HCT116 (cell line): Measurements from ENCODE around the gene MYO1G. TPM values are rescaled to one million over a fixed set of nuclear protein-coding genes. Genes with fewer than 3 reads are reported as not detected.
A peak's percentile ranks its signal among the peaks of the same experiment; 100 is the strongest.

Experiments
- ATAC-seq: fragments of 200-7000 bp; cut with Tn5 transposase; 2 replicates; pipeline ENCODE4 v1.9.1; 2020; ENCODE audit warnings: mild to moderate bottlenecking, moderate library complexity
- BruUV-seq: library from RNA; stranded (reverse); fragments of 400-500 nt; replicated peaks from 2 replicates; lab custom pipeline; 2021; lab: Mats Ljungman, UMichigan
- CTCF ChIA-PET: fragments of 300-600 bp; sonication (Branson Sonifier 250); formaldehyde crosslinking; loops from one replicate; lab custom pipeline; 2021; ENCODE audit warnings: antibody characterized with exemption; lab: Charles Lee
- POLR2A ChIA-PET: fragments of 300-600, 350-600 bp; sonication (Branson Sonifier 250); formaldehyde crosslinking; loops from one replicate; lab custom pipeline; 2021; ENCODE audit warnings: antibody characterized with exemption; lab: Charles Lee
- RAD21 ChIA-PET, 2 experiments: fragments of 300-600 bp; sonication (Branson Sonifier 250); formaldehyde crosslinking; loops; one replicate each; lab custom pipeline; 2023; ENCODE audit warnings: low total read pairs in 2 of 2; ENCODE audit not compliant: uncharacterized antibody in 2 of 2, unreplicated experiment in 2 of 2, low non-redundant PET in 1 of 2; lab: Charles Lee
- DNase-seq: peaks from one replicate; pipeline ENCODE4 v3.0.0-alpha.2; 2010; ENCODE audit warnings: low read depth, low spot score
- H2AFZ ChIP-seq: fragments of 200-600 bp; shearing (Covaris generic), sonication (generic); 2 replicates; pipeline ENCODE4 v1.6.1; 2017; ENCODE audit warnings: low read depth, mixed run types, mixed read lengths, antibody characterized with exemption, low read length; ENCODE audit not compliant: poor library complexity, severe bottlenecking
- H3K27ac ChIP-seq: 2 replicates; pipeline ENCODE4 v1.5.1; 2012; ENCODE audit warnings: low read depth, low read length
- H3K27me3 ChIP-seq: fragments of 200-600 bp; sonication (generic); 2 replicates; pipeline ENCODE4 v1.6.1; 2016; ENCODE audit warnings: mixed run types, low read length, mixed read lengths; ENCODE audit not compliant: insufficient read depth
- H3K36me3 ChIP-seq, 2 experiments: fragments of 200-500 bp in 1 of 2; fragments of 200-600 bp in 1 of 2; sonication (Bioruptor generic) in 1 of 2; sonication (generic) in 1 of 2; 2 replicates each; pipeline versions ENCODE4 v1.5.1 to v1.6.1; 2014 to 2016; ENCODE audit warnings: low read length in 2 of 2, inconsistent platforms in 1 of 2, mixed read lengths in 1 of 2, mixed run types in 1 of 2; ENCODE audit not compliant: insufficient read depth in 2 of 2, control insufficient read depth in 1 of 2
- H3K4me1 ChIP-seq, 2 experiments: fragments of 200-600 bp in 1 of 2; sonication (generic) in 1 of 2; 2 replicates each; pipeline versions ENCODE4 v1.5.1 to v1.6.1; 2012 to 2017; ENCODE audit warnings: low read length in 2 of 2, inconsistent platforms in 1 of 2, mild to moderate bottlenecking in 1 of 2, mixed read lengths in 1 of 2, mixed run types in 1 of 2, moderate library complexity in 1 of 2; ENCODE audit not compliant: insufficient read depth in 2 of 2, control insufficient read depth in 1 of 2
- H3K4me2 ChIP-seq: fragments of 200-600 bp; sonication (generic); 2 replicates; pipeline ENCODE4 v1.6.1; 2017; ENCODE audit warnings: mixed run types, low read length, mixed read lengths
- H3K4me3 ChIP-seq, 2 experiments: fragments of 200-600 bp in 1 of 2; sonication (generic) in 1 of 2; replicated peaks in 1 of 2; 2 replicates each; pipeline ENCODE4 v1.5.1; 2011 to 2016; ENCODE audit warnings: low read length in 2 of 2, control low read depth in 1 of 2, low read depth in 1 of 2, mild to moderate bottlenecking in 1 of 2, mixed read lengths in 1 of 2, mixed run types in 1 of 2
- H3K79me2 ChIP-seq: fragments of 200-600 bp; sonication (generic); 2 replicates; pipeline ENCODE4 v1.6.1; 2017; ENCODE audit warnings: mild to moderate bottlenecking, mixed run types, low read length, moderate library complexity, mixed read lengths; ENCODE audit not compliant: insufficient read depth
- H3K9ac ChIP-seq: fragments of 200-600 bp; sonication (generic); 2 replicates; pipeline ENCODE4 v1.6.1; 2016; ENCODE audit warnings: low read length, mixed read lengths
- H3K9me2 ChIP-seq: fragments of 200-600 bp; sonication (generic), shearing (Covaris generic); 2 replicates; pipeline ENCODE4 v1.6.1; 2017; ENCODE audit warnings: mixed run types, mild to moderate bottlenecking, moderate library complexity; ENCODE audit not compliant: insufficient read depth
- H3K9me3 ChIP-seq, 2 experiments: fragments of 200-500 bp in 1 of 2; fragments of 200-600 bp in 1 of 2; sonication (Bioruptor generic) in 1 of 2; sonication (generic) in 1 of 2; 2 replicates each; pipeline ENCODE4 v1.6.1; 2014 to 2017; ENCODE audit warnings: low read length in 2 of 2, mixed read lengths in 2 of 2, inconsistent platforms in 1 of 2, low read depth in 1 of 2, mild to moderate bottlenecking in 1 of 2, mixed run types in 1 of 2, moderate library complexity in 1 of 2; ENCODE audit not compliant: control insufficient read depth in 1 of 2, insufficient read depth in 1 of 2
- H4K20me1 ChIP-seq: fragments of 200-600 bp; sonication (generic), shearing (Covaris generic); 2 replicates; pipeline ENCODE4 v1.6.1; 2017; ENCODE audit warnings: mixed run types, mild to moderate bottlenecking, moderate library complexity; ENCODE audit not compliant: insufficient read depth
- CEBPB ChIP-seq: IDR thresholded peaks from 2 replicates; pipeline ENCODE4 v1.6.1; 2012; ENCODE audit warnings: low read depth
- EZH2 ChIP-seq: fragments of 200-600 bp; sonication (generic); IDR thresholded peaks from 2 replicates; pipeline ENCODE4 v1.6.1; 2017; ENCODE audit warnings: antibody characterized with exemption, mixed run types
- EZH2phosphoT487 ChIP-seq: fragments of 200-600 bp; IDR thresholded peaks from 2 replicates; pipeline ENCODE4 v1.6.1; 2018; ENCODE audit warnings: antibody characterized with exemption, borderline replicate concordance
- FOSL1 ChIP-seq: IDR thresholded peaks from 2 replicates; pipeline ENCODE4 v1.6.1; 2012; ENCODE audit warnings: low read depth
- POLR2AphosphoS5 ChIP-seq: IDR thresholded peaks from 2 replicates; pipeline ENCODE4 v1.6.1; 2011; ENCODE audit warnings: mild to moderate bottlenecking, low read depth, low read length, moderate library complexity
- RAD21 ChIP-seq: IDR thresholded peaks from 2 replicates; pipeline ENCODE4 v1.6.1; 2012; ENCODE audit warnings: low read depth, mild to moderate bottlenecking
- REST ChIP-seq: IDR thresholded peaks from 2 replicates; pipeline ENCODE4 v1.6.1; 2012; ENCODE audit warnings: low read depth
- SRF ChIP-seq: IDR thresholded peaks from 2 replicates; pipeline ENCODE4 v1.6.1; 2012; ENCODE audit warnings: low read depth
- YY1 ChIP-seq: IDR thresholded peaks from 2 replicates; pipeline ENCODE4 v1.6.1; 2011; ENCODE audit warnings: low read length, low read depth, moderate library complexity, mild to moderate bottlenecking; ENCODE audit not compliant: insufficient replicate concordance; ENCODE audit errors: extremely low read depth
- intact Hi-C: fragments of 100-400 bp; cut with micrococcal nuclease; formaldehyde crosslinking; loops from 2 replicates; pipeline ENCODE4 v1.10.0; 2022
- total RNA-seq: library from RNA; stranded (reverse); gene quantifications from one replicate; pipeline ENCODE4 v1.2.1, GENCODE V29; 2021; ENCODE audit not compliant: unreplicated experiment

Gene MYO1G
- total RNA-seq, 1 experiment from 2014 or later: 0.74 TPM

GRCh38 chr7:44987457-44987856 is 8.6 kb upstream of the MYO1G start:
- H2AFZ ChIP-seq: no peak overlapping the region
- POLR2A ChIA-PET: interaction anchor here (0.6 to 1.6 kb wide), 2 partner anchors 12 to 56 kb away, joined by 3 to 8 read pairs; no protein-coding TSS in a partner anchor
- H3K4me2 ChIP-seq: peak overlapping the region; percentile 89
- no peaks in the 10 kb centered on the region for H3K27me3 ChIP-seq
- H3K36me3 ChIP-seq: peaks cover 22 to 38% of the 10 kb centered on the region in 2 experiments
- H3K79me2 ChIP-seq: peaks cover 38% of the 10 kb centered on the region
- ATAC-seq (no peak), DNase-seq (no peak)
- no peak for TF ChIP-seq POLR2AphosphoS5
- TF ChIP-seq SRF: no peak
- no peak for TF ChIP-seq FOSL1
- TF ChIP-seq RAD21: no peak
- no peak for TF ChIP-seq CEBPB
- TF ChIP-seq YY1: no peak
- no peak for TF ChIP-seq EZH2
- no peak for TF ChIP-seq REST
- TF ChIP-seq EZH2phosphoT487: no peak
- no peaks in the 10 kb centered on the region for H3K9me2 ChIP-seq
- 0 out of 2 replicates have a peak overlapping the region, but pooled peaks have one; percentile 75 for H3K27ac ChIP-seq
- H3K4me1 ChIP-seq: peaks cover 4 to 34% of the 10 kb centered on the region in 2 experiments; a peak in 3 of 4 replicates
- RAD21 ChIA-PET: no interaction called here
- CTCF ChIA-PET: no interaction called here
- H3K9ac ChIP-seq: peak overlapping the region; percentile 100
- BruUV-seq: no TSS peak
- H3K9me3 ChIP-seq: no peaks in the 10 kb centered on the region
- intact Hi-C loops: loop anchor here (5.0 kb wide), 1 partner anchor 125 kb away; the partner anchor contains the start of gene TBRG4
- H3K4me3 ChIP-seq: peak overlapping the region; percentile 88 to 100
- peaks cover 18% of the 10 kb centered on the region; the same call in 1 of the 2 replicates for H4K20me1 ChIP-seq
